HG03039 (cell line): ENCODE data around the gene MAG.

Experiments used
- ATAC-seq: cut with Tn5 transposase; IDR thresholded peaks from one replicate; pipeline ENCODE4 v1.9.1; 2021; ENCODE audit warnings: mild to moderate bottlenecking, moderate library complexity; ENCODE audit not compliant: unreplicated experiment

The MAG gene

DNA sequence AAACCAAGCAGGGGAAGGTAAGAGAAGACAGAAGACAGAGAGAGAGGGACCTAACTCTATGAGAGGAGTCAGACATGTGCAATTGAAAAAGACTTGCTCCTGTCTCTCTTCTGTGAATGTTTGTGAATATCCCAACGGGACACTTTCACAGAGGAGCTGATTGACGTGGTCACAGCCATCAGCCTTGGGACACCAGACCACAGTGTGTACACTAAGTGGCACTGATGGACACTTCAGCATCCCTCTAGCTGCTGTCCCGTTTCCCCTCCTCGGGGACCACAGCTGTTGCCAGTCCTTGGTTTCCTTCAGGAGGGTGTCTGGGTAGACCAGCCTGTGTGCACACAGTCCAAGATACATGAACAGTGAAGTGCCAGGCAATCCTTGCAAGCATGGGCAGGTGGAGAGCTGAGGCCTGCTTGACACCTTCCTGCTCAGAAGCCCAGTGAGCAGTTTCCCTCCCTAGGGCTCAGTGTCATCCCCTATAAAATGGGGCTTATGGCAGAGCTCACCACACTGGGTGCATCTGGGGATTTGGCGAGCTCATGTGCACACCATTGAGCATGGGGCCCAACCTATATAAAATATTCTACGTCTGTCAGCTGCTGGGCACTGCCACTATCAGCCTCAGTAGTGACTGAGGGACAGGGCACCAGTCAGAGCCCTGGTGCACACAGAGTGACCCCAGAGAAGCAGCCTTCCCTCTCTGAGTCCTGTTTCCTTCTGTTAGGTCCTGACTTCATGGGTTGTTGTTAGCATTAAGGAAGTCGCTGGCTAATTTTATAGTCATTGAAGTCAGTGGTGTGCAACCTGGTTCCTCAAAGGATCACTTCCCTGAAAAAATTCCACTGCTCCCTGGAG is 27.5 kb upstream of the MAG start:
- no peak for ATAC-seq

DNA sequence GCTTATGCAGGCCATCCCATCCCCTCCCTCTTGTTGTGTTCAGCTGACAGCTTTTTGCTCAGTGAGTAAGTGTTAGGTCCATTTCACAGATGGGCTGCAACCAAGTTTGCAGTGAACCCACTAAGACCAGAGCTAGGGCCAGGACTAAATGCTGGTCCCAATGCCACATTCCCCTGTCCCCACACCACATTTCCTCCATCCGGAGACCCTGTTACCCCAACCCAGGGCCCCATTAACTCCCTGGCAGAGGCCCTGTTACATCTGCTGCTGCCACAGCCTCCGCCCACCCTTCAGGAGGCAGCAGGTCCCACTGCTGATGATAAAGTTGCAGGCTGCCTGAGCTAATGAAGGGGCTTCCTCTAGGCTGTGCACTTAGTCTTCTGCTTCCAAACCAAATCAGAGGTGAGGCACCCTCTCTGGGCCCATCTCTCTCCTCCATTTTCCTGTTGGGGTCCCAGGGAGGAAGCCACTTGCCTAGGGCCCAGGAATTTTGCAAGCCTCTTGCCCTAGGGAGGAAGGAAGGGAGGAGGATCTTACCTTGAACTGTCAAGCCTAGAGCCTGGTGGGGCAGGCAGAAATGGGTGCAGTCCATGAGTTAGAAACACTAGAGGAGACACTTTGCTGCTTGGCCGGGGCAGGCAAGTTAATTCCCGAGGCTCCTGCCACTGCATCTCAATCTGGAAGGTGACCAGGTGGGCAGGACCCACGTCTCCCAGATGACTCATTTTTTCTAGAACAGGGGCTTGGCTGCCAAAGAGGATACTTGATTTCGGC is 26.6 kb upstream of the MAG start:
- no peak for ATAC-seq

DNA sequence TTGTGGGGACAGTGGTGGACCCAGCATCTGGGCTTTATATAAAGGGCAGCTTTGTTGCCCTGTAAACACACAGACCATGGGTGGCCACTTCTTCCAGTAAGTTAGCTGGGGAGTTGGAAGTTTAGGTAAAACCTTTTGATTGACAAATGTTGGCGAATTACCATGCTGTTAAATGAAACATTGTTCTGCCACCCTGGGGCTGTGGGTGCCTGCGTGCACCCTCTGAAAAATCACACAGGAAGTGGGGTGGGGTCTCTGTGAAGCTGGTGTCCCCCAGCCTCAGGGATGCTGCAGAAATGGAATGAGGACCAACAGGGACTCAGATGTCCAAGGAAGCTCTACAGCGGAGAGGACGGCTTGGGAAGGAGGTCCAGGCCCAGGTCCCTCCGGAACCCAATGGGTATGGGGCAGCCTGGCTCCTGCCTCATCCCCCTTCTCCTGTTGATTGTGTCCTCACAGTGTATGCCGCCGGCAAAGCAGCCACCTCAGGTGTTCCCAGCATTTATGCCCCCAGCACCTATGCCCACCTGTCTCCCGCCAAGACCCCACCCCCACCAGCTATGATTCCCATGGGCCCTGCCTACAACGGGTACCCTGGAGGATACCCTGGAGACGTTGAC is 26.0 kb upstream of the MAG start:
- no peak for ATAC-seq

DNA sequence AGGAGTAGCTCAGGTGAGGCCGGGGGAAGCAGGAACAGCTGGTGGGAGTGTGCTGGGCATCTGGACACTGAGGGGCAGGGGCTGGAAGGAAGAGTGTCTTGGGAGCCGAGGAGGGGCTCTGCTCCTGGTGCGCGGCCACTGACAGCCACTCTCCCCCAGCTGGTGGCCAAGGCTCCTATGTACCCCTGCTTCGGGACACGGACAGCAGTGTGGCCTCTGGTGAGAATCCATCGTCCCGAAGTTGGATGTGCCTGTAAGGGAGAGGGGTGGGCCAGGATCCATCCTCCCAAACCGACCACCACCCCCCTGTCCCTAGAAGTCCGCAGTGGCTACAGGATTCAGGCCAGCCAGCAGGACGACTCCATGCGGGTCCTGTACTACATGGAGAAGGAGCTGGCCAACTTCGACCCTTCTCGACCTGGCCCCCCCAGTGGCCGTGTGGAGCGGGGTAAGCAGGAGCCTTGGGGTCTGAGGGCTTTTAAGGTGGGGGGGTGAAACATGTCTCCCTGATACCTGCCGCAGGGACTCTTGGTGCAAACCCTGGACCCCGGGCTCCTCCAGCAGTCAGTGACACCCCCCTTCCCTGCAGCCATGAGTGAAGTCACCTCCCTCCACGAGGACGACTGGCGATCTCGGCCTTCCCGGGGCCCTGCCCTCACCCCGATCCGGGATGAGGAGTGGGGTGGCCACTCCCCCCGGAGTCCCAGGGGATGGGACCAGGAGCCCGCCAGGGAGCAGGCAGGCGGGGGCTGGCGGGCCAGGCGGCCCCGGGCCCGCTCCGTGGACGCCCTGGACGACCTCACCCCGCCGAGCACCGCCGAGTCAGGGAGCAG is 25.2 kb upstream of the MAG start:
- ATAC-seq: no peak

DNA sequence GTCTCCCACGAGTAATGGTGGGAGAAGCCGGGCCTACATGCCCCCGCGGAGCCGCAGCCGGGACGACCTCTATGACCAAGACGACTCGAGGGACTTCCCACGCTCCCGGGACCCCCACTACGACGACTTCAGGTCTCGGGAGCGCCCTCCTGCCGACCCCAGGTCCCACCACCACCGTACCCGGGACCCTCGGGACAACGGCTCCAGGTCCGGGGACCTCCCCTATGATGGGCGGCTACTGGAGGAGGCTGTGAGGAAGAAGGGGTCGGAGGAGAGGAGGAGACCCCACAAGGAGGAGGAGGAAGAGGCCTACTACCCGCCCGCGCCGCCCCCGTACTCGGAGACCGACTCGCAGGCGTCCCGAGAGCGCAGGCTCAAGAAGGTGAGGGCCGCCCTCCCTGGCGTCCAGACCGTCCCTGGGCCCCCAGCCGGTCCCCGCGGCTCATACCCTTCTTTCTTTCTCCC is 24.6 kb upstream of the MAG start:
- no peak for ATAC-seq

DNA sequence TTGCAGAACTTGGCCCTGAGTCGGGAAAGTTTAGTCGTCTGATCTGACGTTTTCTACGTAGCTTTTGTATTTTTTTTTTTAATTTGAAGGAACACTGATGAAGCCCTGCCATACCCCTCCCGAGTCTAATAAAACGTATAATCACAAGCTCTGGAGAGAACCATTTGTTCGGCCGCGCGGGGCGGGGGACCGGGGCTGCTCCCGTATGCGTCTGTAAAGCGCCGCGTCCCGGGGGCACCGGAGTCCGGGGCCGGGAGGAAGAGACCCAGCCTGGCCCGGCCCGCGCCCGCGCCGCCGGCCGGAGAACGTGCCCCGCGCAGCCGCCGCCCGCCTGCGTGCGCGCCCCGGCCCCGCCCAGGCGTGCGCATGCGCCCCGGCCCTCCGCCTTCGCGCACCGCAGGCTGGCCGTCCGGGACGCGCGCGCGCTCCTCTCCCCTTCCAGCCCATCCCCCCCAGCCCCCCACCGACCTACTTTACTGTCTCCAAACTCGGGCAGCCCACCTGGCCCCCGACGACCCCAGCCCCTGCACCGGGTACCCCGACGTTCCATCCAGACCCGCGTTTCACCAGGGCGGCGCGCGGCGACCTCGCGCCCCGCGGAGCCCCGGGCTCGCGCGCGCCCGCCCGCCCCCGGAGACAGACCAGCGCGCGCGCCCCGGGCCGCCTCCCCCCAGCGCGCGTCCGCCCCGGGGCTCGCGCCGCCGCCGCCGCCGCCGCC is 24.0 kb upstream of the MAG start:
- ATAC-seq: peak; percentile 41

DNA sequence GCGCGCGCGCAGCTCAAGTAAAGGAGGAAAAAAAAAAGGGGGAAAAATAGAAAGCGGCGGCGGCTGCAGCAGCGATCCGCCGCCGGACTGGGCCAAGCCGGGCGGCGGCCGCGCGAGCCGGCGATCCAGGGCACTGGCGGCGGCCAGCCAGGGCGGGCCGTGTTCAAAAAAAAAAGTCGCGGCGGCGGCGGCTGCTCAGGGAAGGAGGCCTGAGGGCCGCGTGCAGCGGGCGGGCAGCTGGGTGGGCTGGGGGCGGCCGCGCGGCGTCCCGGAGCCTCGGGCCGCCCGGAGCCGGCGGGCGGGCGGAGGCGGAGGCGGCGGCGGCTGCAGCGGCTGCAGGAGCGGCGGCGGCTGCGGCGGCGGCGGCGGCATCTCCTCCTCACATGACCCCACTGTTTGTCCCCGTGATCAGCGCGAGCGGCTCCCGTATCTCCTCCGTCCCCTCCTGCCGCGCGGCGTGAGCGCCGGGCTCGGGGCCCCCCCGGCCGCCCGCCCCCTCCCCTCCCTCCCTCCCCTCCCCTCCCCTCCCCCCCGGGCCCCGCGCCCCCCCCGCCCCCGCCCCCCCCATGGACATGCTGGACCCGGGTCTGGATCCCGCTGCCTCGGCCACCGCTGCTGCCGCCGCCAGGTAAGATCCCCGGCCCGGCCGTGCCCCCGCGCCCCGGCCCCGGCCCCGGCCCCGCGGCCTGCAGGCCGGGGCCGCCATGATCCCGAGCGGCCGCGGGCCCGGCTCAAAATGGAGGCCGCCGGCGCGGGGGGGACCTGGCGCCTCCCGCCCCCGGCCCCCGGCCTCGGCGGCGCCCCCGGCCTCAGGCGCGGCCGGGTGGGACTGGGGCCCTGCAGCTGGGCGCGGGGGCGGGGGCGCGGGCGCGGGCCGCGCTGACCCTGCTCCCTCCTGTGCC is 23.2 kb upstream of the MAG start, which contains the start of gene USF2:
TSS of gene USF2 (plus strand) at position 427 of the 902 bp plus-strand sequence. CDS start at position 567, 140 bp downstream.
- peak; percentile 14 for ATAC-seq

DNA sequence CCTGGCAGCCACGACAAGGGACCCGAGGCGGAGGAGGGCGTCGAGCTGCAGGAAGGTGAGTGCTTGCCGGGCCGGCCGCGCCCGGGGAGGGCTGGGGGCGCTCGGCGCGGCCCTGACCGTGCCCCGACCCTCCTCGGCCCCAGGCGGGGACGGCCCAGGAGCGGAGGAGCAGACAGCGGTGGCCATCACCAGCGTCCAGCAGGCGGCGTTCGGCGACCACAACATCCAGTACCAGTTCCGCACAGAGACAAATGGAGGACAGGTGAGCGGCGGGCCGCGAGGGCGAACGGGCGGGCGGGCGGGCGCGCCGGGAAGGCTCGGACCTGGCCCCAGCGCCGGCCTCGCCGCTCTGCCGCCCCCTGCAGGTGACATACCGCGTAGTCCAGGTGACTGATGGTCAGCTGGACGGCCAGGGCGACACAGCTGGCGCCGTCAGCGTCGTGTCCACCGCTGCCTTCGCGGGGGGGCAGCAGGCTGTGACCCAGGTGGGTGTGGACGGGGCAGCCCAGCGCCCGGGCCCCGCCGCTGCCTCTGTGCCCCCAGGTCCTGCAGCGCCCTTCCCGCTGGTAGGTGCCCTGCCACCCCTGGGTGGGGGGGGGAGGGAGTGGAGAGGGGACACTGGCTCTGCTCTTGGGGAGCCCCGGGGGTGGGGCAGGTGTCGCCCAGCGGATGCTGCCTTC is 22.4 kb upstream of the MAG start:
- peak; percentile 41 for ATAC-seq

DNA sequence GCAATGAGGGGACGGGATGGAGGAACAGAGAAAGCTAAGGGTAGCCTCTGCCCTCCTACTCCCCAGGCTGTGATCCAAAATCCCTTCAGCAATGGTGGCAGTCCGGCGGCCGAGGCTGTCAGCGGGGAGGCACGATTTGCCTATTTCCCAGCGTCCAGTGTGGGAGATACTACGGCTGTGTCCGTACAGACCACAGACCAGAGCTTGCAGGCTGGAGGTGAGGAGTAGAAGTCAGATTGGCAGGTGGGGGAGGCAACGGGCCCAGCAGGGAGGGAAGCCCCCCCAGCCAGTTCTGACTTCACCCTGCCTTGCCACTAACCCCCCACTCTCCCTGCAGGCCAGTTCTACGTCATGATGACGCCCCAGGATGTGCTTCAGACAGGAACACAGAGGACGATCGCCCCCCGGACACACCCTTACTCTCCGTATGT is 21.6 kb upstream of the MAG start:
- no peak for ATAC-seq

DNA sequence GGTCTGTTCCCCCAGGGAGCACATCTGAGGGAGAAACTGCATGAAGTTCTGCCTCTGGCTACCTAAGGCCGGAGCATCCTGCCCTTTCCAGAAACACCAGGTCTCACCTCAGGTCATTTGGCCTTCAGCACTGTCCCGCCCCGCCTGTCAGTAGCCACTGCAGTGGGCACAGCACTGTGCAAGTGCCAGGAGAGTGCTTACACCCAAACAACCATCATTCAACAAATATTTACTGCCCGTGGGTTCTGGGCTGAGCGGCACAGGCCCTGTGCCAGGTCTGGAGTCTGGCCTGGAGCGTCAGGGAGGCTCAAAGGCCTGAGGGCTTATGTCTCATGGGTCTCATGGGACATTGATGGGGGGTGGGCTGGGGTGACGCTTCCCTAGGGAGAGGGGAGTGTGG is 20.4 kb upstream of the MAG start:
- no peak for ATAC-seq

DNA sequence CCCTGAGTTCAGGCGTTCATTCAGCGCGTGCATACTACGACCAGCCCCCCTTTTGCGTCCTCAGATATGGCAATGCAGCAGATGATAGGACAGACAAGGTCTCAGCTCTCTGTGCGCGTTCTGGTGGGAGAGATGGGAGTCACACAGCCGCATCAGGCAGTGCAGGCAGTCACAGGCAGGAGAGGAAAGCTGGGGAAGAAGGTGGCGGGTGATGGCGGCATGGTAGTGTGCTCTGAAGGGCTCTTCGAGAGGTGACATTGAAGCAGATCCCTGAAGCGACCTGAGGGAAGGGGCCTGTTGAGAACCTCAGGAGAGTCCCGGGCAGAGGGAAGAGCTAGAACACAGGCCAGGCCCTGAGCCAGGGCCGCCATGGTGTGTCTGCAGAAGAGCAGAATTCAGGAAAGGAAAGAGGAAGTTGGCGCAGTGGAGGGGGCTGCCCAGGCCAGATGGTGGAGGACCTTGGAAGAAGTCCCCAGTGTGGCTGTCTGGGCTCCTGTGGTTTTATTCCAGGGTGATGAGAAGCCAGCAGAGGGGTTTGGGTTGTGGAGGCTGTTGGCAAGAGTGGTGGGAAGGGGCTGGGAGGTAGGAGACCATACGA is 19.7 kb upstream of the MAG start:
- ATAC-seq: no peak

DNA sequence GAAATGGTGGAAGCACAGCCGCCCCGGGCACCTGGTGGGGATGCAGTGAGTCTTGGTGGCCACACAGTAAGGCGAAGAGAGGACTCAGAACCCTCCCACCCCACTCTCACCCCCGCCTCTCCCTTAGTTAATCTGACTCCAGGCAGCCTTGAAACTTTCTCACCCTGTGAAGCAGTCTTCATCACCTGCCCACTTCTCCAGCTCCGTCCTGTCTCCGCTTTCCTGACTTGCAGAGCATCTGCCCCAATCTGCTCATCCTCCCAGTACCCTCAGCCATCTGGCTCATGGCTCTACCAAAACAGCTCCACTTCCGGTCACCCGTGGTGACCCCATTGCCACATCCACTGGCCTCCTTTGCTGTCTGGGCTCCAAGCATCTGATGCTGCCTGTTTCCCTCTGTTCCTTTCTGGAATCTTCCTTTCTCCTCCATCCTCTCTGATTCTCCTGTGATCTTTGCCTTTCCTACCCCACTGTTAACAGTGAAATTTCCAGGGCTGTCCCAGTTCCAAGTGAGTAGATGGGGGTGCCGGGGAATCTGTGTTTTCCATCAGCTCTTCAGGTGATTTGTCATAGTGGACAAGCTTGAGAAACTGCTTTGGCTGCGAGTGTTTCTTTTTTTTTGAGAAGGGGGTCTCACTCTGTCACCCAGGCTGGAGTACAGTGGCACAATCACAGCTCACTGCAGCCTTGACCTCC is 18.9 kb upstream of the MAG start:
- no peak for ATAC-seq

DNA sequence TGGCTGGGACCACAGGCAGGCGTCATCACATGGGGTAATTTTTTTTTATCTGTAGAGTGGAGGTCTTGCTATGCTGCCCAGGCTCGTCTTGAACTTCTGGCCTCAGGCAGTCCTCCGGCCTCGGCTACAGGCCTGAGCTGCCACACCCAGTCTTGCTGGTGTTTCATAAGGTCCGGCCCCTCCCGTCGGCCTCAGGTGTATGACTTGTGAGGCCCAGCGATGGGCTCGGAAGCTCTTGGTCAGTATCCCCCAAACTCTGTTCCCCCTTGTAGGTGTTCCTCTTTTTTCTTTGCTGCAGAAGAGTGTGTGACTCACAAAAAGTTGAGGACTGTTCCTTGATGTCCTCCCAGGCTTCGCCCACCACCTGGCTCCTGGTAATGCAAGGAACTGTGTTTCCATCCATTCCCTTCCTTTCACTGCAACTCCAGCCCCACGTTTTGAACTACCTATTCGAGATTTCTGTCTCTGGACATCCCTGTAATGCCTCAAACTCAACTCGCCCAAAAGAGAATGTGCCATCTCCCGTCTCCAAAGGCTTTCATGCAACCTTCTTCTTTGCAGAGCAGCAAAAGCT is 18.2 kb upstream of the MAG start:
- no peak for ATAC-seq

DNA sequence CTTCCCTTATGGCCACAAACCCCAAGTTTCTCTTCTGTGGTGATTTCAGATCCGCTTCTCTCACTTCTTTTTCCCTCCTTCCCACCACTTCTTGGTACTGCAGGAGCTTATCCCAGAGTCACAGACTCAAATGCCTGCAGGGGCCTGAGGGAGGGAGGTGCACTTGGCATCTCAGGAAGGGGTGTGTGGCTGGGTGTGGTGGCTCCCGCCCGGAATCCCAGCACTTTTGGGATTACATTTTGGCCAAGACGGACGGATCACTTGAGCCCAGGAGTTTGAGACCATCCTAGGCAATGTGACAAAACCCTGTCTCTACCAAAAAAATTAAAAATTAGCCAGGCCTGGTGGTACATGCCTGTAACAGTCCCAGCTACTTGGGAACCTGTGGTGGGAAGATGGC is 17.6 kb upstream of the MAG start:
- no peak for ATAC-seq

DNA sequence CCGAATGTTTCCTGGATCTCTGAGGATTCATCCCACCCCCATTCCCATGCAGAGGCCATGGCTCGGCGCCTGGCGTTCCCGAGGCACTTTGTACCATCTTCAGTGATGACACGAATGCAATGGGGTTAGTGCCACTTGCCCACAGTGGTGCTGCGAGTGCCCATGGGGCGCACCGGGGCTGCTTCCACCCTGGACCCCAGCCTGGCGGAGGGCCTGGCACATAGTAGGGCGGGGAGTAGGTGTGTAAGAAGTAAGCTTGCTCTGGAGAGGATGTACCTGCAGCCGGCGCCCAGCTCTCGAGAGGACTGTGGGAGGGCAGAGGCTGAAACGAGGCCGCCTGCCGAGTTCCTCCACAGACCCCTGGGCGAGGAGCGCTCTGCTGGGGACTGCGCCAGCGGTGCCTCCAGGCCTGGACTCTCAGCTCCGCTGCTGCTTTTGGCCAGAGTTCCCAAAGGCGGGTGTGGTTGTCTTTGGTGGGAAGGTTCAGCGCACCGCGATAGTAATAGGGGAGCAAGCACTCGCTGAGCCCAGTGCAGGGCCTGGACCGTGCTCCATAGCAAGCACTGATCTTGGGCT is 15.2 kb upstream of the MAG start:
- ATAC-seq: no peak

DNA sequence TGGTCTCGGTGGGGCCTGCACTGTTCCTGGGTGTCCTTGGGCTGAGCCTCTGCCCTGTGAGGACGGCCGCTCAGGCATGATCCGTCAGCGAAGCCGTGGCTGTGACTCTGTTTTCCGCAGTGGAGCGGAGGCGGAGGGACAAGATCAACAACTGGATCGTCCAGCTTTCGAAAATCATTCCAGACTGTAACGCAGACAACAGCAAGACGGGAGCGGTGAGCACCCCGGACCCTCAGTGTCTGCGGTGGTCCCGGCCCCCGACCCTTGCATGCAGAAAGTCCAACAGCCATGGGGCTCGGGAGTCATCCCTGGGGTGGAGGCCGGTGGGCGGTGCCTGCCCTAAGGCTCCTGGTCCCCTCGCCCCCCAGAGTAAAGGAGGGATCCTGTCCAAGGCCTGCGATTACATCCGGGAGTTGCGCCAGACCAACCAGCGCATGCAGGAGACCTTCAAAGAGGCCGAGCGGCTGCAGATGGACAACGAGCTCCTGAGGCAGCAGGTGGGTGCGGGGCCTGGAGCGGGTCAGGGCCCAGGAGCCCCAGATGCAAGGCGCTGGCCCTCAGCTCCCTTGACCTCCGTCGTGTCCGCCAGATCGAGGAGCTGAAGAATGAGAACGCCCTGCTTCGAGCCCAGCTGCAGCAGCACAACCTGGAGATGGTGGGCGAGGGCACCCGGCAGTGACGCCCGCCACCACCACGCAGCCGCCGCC is 13.2 kb upstream of the MAG start:
- ATAC-seq: no peak
